Measurements from ENCODE around the gene ACSS1.
"Not testable (repeated sequence)": the region's sequence is repeated elsewhere in the genome, so short reads cannot be mapped to it uniquely, and the experiment has no call there.

Gene ACSS1

GRCh38 chr20:25005220-25005619 is 52.7 kb downstream of the ACSS1 start:
- H3K27ac ChIP-seq (ENCODE audit: low read depth, low read length), result no peak overlapping the region
- H3K4me3 ChIP-seq (ENCODE audit: low read depth, low read length), result no peak overlapping the region
- no peak overlapping the region for H3K9ac ChIP-seq (ENCODE audit: low read length)
- no peaks in the 10 kb centered on the region for H3K36me3 ChIP-seq (ENCODE audit: control insufficient read depth, insufficient read depth, low read length)
- H3K9me3 ChIP-seq (ENCODE audit: control insufficient read depth, insufficient read depth, low read depth, low read length), result peaks cover 3% of the 10 kb centered on the region; the same call in 1 of the 2 replicates
- H3K4me1 ChIP-seq (ENCODE audit: control insufficient read depth, insufficient read depth, low read length), result no peaks in the 10 kb centered on the region
- peaks cover 4% of the 10 kb centered on the region; the same call in 1 of the 2 replicates for H3K27me3 ChIP-seq (ENCODE audit: control insufficient read depth, insufficient read depth, low read length)

GRCh38 chr20:25003002-25003401 is 54.9 kb downstream of the ACSS1 start:
- no peak overlapping the region for H3K4me3 ChIP-seq (ENCODE audit: low read depth, low read length)
- H3K27ac ChIP-seq (ENCODE audit: low read depth, low read length), result no peak overlapping the region
- H3K9ac ChIP-seq (ENCODE audit: low read length), result no peak overlapping the region
- H3K4me1 ChIP-seq (ENCODE audit: control insufficient read depth, insufficient read depth, low read length), result no peaks in the 10 kb centered on the region
- H3K36me3 ChIP-seq (ENCODE audit: control insufficient read depth, insufficient read depth, low read length), result no peaks in the 10 kb centered on the region
- H3K27me3 ChIP-seq (ENCODE audit: control insufficient read depth, insufficient read depth, low read length), result peaks cover 22% of the 10 kb centered on the region
- peaks cover 3% of the 10 kb centered on the region; the same call in 1 of the 2 replicates for H3K9me3 ChIP-seq (ENCODE audit: control insufficient read depth, insufficient read depth, low read depth, low read length)

GRCh38 chr20:25001323-25001722 is 56.6 kb downstream of the ACSS1 start:
- H3K9ac ChIP-seq (ENCODE audit: low read length); H3K4me1 ChIP-seq (ENCODE audit: control insufficient read depth, insufficient read depth, low read length); H3K36me3 ChIP-seq (ENCODE audit: control insufficient read depth, insufficient read depth, low read length); H3K4me3 ChIP-seq (ENCODE audit: low read depth, low read length); H3K27ac ChIP-seq (ENCODE audit: low read depth, low read length); H3K9me3 ChIP-seq (ENCODE audit: control insufficient read depth, insufficient read depth, low read depth, low read length): not testable (repeated sequence)
- peaks cover 30% of the 10 kb centered on the region for H3K27me3 ChIP-seq (ENCODE audit: control insufficient read depth, insufficient read depth, low read length)

- Histone ChIP-seq H3K27ac (ENCODE audit: low read depth, low read length) (no peak overlapping the region), H3K4me3 (ENCODE audit: low read depth, low read length) (no peak overlapping the region), H3K9me3 (ENCODE audit: control insufficient read depth, insufficient read depth, low read depth, low read length) (peaks cover 3% of the 10 kb centered on the region; the same call in 1 of the 2 replicates), H3K4me1 (ENCODE audit: control insufficient read depth, insufficient read depth, low read length) (no peaks in the 10 kb centered on the region), H3K27me3 (ENCODE audit: control insufficient read depth, insufficient read depth, low read length) (peaks cover 30% of the 10 kb centered on the region), H3K36me3 (ENCODE audit: control insufficient read depth, insufficient read depth, low read length) (no peaks in the 10 kb centered on the region), H3K9ac (ENCODE audit: low read length) (no peak overlapping the region)
Measured at GRCh38 chr20:25000268-25000801, 57.6 kb downstream of the ACSS1 start.

GRCh38 chr20:24999568-24999967 is 58.4 kb downstream of the ACSS1 start:
- Histone ChIP-seq H3K9ac (ENCODE audit: low read length) (no peak overlapping the region), H3K27me3 (ENCODE audit: control insufficient read depth, insufficient read depth, low read length) (peaks cover 30% of the 10 kb centered on the region), H3K4me1 (ENCODE audit: control insufficient read depth, insufficient read depth, low read length) (no peaks in the 10 kb centered on the region; the same call in 1 of the 2 replicates), H3K36me3 (ENCODE audit: control insufficient read depth, insufficient read depth, low read length) (no peaks in the 10 kb centered on the region), H3K9me3 (ENCODE audit: control insufficient read depth, insufficient read depth, low read depth, low read length) (peaks cover 3% of the 10 kb centered on the region; the same call in 1 of the 2 replicates), H3K27ac (ENCODE audit: low read depth, low read length) (no peak overlapping the region), H3K4me3 (ENCODE audit: low read depth, low read length) (no peak overlapping the region)

- Histone ChIP-seq H3K36me3 (ENCODE audit: control insufficient read depth, insufficient read depth, low read length) (no peaks in the 10 kb centered on the region), H3K4me1 (ENCODE audit: control insufficient read depth, insufficient read depth, low read length) (no peaks in the 10 kb centered on the region; the same call in 1 of the 2 replicates), H3K27ac (ENCODE audit: low read depth, low read length) (no peak overlapping the region), H3K9ac (ENCODE audit: low read length) (no peak overlapping the region), H3K4me3 (ENCODE audit: low read depth, low read length) (no peak overlapping the region), H3K27me3 (ENCODE audit: control insufficient read depth, insufficient read depth, low read length) (peaks cover 30% of the 10 kb centered on the region), H3K9me3 (ENCODE audit: control insufficient read depth, insufficient read depth, low read depth, low read length) (peaks cover 3% of the 10 kb centered on the region; the same call in 1 of the 2 replicates)
Measured at GRCh38 chr20:24998631-24999445, 59.1 kb downstream of the ACSS1 start.

GRCh38 chr20:24998121-24998520 is 59.8 kb downstream of the ACSS1 start:
- peaks cover 3% of the 10 kb centered on the region; the same call in 1 of the 2 replicates for H3K9me3 ChIP-seq (ENCODE audit: control insufficient read depth, insufficient read depth, low read depth, low read length)
- H3K4me1 ChIP-seq (ENCODE audit: control insufficient read depth, insufficient read depth, low read length), result no peaks in the 10 kb centered on the region; the same call in 1 of the 2 replicates
- no peak overlapping the region for H3K4me3 ChIP-seq (ENCODE audit: low read depth, low read length)
- H3K36me3 ChIP-seq (ENCODE audit: control insufficient read depth, insufficient read depth, low read length), result no peaks in the 10 kb centered on the region
- H3K27me3 ChIP-seq (ENCODE audit: control insufficient read depth, insufficient read depth, low read length), result peaks cover 30% of the 10 kb centered on the region
- no peak overlapping the region for H3K27ac ChIP-seq (ENCODE audit: low read depth, low read length)
- H3K9ac ChIP-seq (ENCODE audit: low read length), result no peak overlapping the region

GRCh38 chr20:24996449-24997377 is 61.2 kb downstream of the ACSS1 start:
- Histone ChIP-seq H3K9me3 (ENCODE audit: control insufficient read depth, insufficient read depth, low read depth, low read length) (no peaks in the 10 kb centered on the region), H3K4me3 (ENCODE audit: low read depth, low read length) (no peak overlapping the region), H3K4me1 (ENCODE audit: control insufficient read depth, insufficient read depth, low read length) (peaks cover 1% of the 10 kb centered on the region; the same call in 1 of the 2 replicates), H3K9ac (ENCODE audit: low read length) (no peak overlapping the region), H3K27ac (ENCODE audit: low read depth, low read length) (no peak overlapping the region), H3K27me3 (ENCODE audit: control insufficient read depth, insufficient read depth, low read length) (peaks cover 30% of the 10 kb centered on the region), H3K36me3 (ENCODE audit: control insufficient read depth, insufficient read depth, low read length) (no peaks in the 10 kb centered on the region)

- no peak overlapping the region for H3K27ac ChIP-seq (ENCODE audit: low read depth, low read length)
- peaks cover 30% of the 10 kb centered on the region for H3K27me3 ChIP-seq (ENCODE audit: control insufficient read depth, insufficient read depth, low read length)
- no peak overlapping the region for H3K4me3 ChIP-seq (ENCODE audit: low read depth, low read length)
- no peak overlapping the region for H3K9ac ChIP-seq (ENCODE audit: low read length)
- no peaks in the 10 kb centered on the region for H3K36me3 ChIP-seq (ENCODE audit: control insufficient read depth, insufficient read depth, low read length)
- H3K4me1 ChIP-seq (ENCODE audit: control insufficient read depth, insufficient read depth, low read length), result peaks cover 9% of the 10 kb centered on the region; the same call in 1 of the 2 replicates
- no peaks in the 10 kb centered on the region for H3K9me3 ChIP-seq (ENCODE audit: control insufficient read depth, insufficient read depth, low read depth, low read length)
Measured at GRCh38 chr20:24995741-24996448, 62.0 kb downstream of the ACSS1 start.
